Erythroblast (primary cell): ENCODE measurements around the gene XPR1.

Source experiments
- GATA1 ChIP-seq: IDR thresholded peaks from 2 replicates; pipeline ENCODE4 v1.6.1; 2011; ENCODE audit warnings: low read depth, mild to moderate bottlenecking, control low read depth, low read length, moderate library complexity
- POLR2A ChIP-seq: IDR thresholded peaks from 2 replicates; pipeline ENCODE4 v1.6.1; 2011; ENCODE audit warnings: mild to moderate bottlenecking, low read length

GRCh38 chr1:180720753-180721152 lies 88.9 kb downstream of the XPR1 start:
- TF ChIP-seq POLR2A (no peak), GATA1 (no peak)
